Measurements from ENCODE around the gene TMEM178B.

- TF ChIP-seq CTCF (IDR thresholded peaks at IDR 0.05): no peak
- no peak for TF ChIP-seq POLR2A (IDR thresholded peaks at IDR 0.05)
Observed at GRCh38 chr7:141184532-141185190, 110.8 kb downstream of the TMEM178B start.

All from lower leg skin (tissue), 3 donors.